ENCODE results near the gene MRPS10.

MRPS10 gene

GRCh38 chr6:42185597-42185996 lies 32.1 kb downstream of the MRPS10 start:
- TF ChIP-seq, protein P1, sequence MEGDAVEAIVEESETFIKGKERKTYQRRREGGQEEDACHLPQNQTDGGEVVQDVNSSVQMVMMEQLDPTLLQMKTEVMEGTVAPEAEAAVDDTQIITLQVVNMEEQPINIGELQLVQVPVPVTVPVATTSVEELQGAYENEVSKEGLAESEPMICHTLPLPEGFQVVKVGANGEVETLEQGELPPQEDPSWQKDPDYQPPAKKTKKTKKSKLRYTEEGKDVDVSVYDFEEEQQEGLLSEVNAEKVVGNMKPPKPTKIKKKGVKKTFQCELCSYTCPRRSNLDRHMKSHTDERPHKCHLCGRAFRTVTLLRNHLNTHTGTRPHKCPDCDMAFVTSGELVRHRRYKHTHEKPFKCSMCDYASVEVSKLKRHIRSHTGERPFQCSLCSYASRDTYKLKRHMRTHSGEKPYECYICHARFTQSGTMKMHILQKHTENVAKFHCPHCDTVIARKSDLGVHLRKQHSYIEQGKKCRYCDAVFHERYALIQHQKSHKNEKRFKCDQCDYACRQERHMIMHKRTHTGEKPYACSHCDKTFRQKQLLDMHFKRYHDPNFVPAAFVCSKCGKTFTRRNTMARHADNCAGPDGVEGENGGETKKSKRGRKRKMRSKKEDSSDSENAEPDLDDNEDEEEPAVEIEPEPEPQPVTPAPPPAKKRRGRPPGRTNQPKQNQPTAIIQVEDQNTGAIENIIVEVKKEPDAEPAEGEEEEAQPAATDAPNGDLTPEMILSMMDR (IDR thresholded peaks at IDR 0.05; ENCODE audit: low read depth, low read length), result no peak
- no peak overlapping the region for H3K4me3 ChIP-seq (ENCODE audit: low read depth, low read length)

GRCh38 chr6:42184475-42184874 lies 33.2 kb downstream of the MRPS10 start:
- TF ChIP-seq, protein P1 (IDR thresholded peaks at IDR 0.05; ENCODE audit: low read depth, low read length), result no peak
- H3K4me3 ChIP-seq (ENCODE audit: low read depth, low read length), result no peak overlapping the region

DNA sequence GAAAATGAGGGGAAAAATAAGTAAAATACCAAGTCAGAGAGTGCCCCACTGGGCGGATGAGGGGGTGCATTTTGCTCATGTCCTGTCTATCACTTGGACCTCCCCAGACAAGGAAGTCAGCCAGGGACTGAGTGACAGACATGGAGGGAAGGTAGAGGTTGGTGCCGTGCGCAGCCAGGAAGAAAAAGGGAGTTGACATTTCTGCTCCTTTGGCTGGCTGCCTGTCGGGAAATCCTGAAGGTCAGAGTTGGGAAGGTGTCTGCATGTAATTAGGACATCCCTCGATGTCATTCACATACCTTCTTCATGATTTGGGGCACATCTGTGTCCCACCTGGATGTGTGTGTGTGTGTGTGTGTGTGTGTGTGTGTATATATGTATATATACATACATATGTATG lies 35.6 kb downstream of the MRPS10 start:
- TF ChIP-seq, protein P1 (IDR thresholded peaks at IDR 0.05; ENCODE audit: low read depth, low read length), result no peak

GRCh38 chr6:42179945-42180313 lies 37.7 kb downstream of the MRPS10 start:
- TF ChIP-seq, protein P1 (IDR thresholded peaks at IDR 0.05; ENCODE audit: low read depth, low read length), result no peak
- no peak overlapping the region for H3K4me3 ChIP-seq (ENCODE audit: low read depth, low read length)

More for the DNA sequence above, 35.6 kb downstream of the MRPS10 start:
- H3K4me3 ChIP-seq (ENCODE audit: low read depth, low read length), result no peak overlapping the region

DNA sequence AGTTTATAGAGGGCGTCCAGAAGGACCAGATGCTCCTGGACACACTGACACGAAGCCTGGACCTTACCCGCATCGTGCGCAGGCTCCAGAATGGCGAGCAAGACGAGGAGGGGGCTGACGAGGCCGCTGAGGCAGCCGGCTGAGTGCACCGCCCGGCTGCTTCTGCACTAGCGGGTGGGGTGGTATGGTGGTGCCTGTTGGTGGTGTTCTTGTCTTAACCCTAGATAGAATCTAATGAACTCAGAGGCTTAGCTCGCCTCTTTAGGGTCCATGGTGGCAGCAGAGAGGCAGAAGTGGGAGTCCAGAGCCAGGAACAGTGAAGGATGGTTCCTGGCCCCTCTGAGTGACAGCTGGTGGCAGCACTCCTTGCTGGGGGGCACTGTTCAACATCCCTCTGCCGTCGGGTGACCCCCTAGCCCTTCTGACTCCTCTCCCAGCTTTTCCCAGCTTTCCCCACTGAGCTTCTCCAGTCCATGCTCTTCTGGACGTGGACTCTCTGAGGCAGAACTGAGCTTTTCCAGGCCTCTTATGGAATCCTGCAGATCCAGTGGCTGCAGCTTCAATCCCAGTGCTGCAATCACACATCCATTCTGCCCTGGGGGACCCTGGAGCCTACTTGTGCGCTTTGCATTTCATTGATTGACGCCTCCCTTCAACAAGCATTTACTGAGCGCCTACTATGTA lies 38.3 kb downstream of the MRPS10 start:
- no peak overlapping the region for H3K4me3 ChIP-seq (ENCODE audit: low read depth, low read length)
- TF ChIP-seq, protein P1 (IDR thresholded peaks at IDR 0.05; ENCODE audit: low read depth, low read length), result no peak

- TF ChIP-seq, protein P1 (IDR thresholded peaks at IDR 0.05; ENCODE audit: low read depth, low read length), result no peak
- H3K4me3 ChIP-seq (ENCODE audit: low read depth, low read length), result no peak overlapping the region
Observed at GRCh38 chr6:42177514-42178364, 39.9 kb downstream of the MRPS10 start.

GRCh38 chr6:42176981-42177380 lies 40.7 kb downstream of the MRPS10 start:
- TF ChIP-seq, protein P1 (IDR thresholded peaks at IDR 0.05; ENCODE audit: low read depth, low read length), result no peak

More at GRCh38 chr6:42176981-42177380, 40.7 kb downstream of the MRPS10 start:
- no peak overlapping the region for H3K4me3 ChIP-seq (ENCODE audit: low read depth, low read length)
